Placental pericyte (primary cell): ENCODE measurements around the gene VEPH1. TPM values are rescaled to one million over a fixed set of nuclear protein-coding genes. Genes with fewer than 3 reads are reported as not detected.

ENCODE experiments used
- total RNA-seq: library from RNA; depleted of rRNA; stranded (reverse); fragments of >200 nt; gene quantifications from 2 replicates; pipeline ENCODE4 v1.2.3, GENCODE V29; 2012

VEPH1 gene
- 30.6 and 131 TPM in 2 replicates for total RNA-seq

GRCh38 chr3:157502916-157503595, at the start of gene VEPH1:
Gene VEPH1, minus strand, starts transcription at chr3:157503416. Its CDS starts 8,067 bp downstream, at chr3:157495349.

GRCh38 chr3:157436583-157437291, 66.5 kb downstream of the VEPH1 start, which contains the start of gene PTX3:
Gene PTX3, plus strand, starts transcription at chr3:157436850. Its CDS starts 84 bp downstream, at chr3:157436934.

Other genes starting within 250 kb of the VEPH1 start
- gene PTX3, start 66.6 kb downstream of the VEPH1 start, total RNA-seq = 130 and 602 TPM in 2 replicates